Dermis blood vessel endothelial cell (primary cell): ENCODE measurements around the gene ALOX15B. TPM values are rescaled to one million over a fixed set of nuclear protein-coding genes. Genes with fewer than 3 reads are reported as not detected.

Experiments
- DNase-seq: peaks from one replicate; pipeline ENCODE4 v3.0.0; 2010
- total RNA-seq: library from RNA; depleted of rRNA; stranded (reverse); fragments of >200 nt; gene quantifications from 2 replicates; pipeline ENCODE4 v1.2.3, GENCODE V29; 2014

Gene ALOX15B
- total RNA-seq, 1 donor from 2014 or later: not detected

DNA sequence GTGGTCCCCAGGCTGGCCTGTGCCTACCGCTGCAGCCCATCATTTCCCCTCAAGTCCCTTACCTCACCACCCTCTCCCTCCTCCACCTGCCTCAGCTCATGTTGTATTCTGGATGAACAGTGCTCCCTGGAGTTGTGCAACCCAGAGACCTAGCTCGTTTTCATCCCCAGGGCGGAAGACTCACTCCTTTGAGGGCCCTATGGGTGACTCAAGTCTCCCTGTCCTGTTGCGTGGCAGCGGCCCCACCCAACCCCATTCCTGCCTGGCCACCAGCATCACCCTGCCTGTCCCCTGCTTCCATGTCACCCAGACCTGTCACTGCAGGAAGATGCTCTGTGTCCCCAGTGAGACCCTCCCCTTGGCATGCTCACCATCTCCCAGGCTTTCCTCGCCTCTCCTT, 45.4 kb downstream of the ALOX15B start:
- no peak for DNase-seq

DNA sequence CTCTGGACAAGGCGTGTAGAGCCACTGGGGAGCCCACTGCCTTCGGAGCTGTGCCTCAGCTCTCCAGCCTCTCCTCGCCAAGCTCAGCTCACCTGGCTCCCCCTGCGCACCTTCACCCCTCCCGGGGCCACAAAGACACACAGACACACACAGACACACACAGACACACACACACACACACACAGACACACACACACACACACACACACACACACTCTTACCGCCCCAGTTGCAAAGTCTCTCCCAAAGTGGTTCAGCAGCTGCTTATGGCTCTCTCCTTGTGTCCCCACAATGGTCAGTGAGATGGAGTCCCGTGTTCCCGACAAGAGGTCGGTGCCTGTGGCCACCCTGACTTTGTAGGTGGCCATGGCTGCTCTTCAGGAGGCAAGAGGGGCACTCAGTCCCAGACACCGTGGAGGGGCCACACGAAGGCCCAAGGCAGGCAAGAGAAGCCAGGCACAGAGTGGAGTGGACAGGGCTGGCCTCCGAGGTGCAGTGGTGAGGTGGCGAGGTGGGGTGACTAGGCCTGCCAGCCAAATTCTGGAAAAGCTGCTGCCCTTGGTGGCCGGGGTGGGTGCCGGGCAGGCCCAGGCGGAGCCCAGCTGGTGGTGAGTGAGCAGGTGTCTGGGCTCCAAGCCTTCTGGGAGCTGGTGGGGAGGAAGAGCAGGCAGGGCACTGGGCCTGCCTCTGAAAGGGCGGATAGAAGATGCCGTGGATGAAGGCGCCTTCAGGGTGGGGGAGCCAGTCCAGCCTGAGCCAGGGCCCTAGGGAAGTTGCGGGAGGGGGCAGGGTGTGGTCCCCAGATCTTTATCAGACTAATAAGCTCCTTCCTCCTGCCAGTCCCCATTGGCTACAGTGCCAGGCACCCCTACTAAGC, 48.5 kb downstream of the ALOX15B start, which contains the start of gene ALOX12B:
TSS of gene ALOX12B (minus strand) at position 642 of the 877 bp plus-strand sequence. CDS start at position 368, 274 bp downstream.
- no peak for DNase-seq

DNA sequence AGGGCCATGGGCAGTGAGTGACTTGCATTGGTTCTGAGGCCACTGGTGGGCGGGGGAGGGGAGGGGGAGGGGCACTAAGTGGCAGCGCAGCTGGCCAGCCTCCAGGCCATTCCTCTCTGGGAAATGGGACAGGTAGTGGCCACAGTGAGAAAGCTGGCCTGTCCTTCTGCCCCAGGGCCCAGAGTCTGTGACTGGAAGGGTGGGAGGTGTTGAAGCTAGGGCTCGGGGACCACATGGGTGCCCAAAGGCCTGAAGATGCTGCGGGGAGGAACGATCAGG, 49.0 kb downstream of the ALOX15B start:
- DNase-seq: no peak

DNA sequence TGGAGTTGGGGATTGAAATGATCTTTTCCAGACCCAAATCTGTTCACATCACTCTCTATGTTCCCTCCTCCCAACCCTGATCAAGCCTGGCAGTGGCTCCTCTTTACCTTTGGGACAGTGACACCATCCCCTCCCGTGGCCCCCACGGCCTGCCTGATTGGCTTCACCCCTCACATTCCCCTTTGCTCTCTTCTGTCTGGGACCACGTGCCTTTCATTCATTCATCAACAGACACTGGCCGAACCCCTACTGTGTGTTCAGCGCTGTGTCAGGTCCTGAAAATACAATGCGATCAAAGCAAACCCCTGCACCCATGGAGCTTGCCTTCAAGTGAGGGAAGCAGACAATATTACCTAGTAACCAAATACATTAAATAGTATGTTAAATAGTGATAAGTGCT, 50.9 kb downstream of the ALOX15B start:
- no peak for DNase-seq

DNA sequence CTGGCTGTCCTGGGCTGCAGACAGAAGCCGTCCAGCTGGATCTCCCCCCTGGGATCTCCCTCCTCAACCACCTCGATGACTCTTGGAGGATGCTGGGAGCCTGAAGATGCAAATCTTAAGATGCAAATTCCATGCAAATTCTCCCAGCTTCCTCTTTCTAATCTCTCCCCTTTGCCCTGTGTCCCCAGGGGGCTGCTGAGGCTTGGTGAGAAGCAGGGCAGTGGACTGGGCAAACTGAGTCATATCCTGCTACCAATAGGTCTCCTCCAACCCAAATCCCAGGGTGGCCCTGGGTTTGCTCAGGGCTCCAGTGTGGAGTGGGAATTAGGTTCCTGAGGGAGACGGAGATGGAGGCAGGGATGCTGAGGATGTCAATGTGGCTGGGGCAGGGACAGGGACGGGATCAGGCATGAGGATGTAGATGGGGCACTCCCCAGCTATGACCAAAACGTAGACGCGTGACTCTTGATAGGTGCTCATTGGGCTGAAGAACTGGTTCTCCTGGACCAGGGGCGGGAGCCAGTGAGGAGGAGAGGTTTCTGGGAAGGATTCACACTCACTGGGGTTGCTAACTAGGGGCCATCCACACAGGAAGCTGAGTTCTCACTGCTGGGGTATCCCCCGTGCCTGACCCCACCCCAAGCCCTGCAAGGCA, 52.3 kb downstream of the ALOX15B start:
- no peak for DNase-seq

DNA sequence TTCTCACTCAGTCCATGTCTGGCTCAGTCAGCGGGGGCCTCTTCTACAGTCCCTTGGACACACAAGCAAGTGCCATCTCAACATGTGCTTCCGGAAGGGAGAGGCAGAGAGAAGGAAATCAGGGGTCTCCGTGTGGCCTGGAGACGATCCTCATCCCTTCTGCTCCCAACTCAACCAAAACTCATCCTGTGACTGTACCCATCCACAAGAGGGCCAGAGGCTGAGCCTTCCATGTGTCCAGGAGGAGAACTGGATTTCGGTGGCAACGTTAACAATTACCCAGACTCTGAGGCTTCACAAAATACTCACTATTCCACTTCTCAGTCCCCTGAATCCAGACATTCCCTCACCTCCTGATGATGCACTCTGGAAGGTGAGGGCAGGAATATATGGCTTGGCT, 56.5 kb downstream of the ALOX15B start:
- DNase-seq: no peak

DNA sequence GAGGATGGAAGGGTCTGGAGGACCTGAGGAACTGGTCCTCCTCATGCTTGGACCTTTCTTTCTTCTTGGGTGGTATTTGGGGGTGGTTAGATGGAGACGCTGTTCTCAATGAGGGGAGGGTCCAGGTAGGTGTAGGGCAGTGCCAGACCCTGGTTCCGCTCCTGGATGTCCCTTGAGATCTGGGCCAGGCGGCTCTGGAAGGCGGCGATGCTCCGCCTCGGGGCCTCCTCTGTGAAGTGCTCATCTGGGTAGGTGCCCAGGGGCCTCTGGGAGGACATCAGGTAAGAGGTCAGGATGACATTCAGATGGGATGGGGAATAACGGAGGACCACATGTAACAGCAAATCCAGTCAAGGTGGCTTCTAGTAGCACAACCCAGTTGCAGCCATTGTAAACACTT, 57.7 kb downstream of the ALOX15B start:
- DNase-seq: no peak

Other genes with a start within 250 kb of the ALOX15B start
- 7.6 and 10.6 TPM in 2 replicates for gene KDM6B, start 204.8 kb upstream of the ALOX15B start, total RNA-seq
- gene TMEM88, start 184.0 kb upstream of the ALOX15B start, total RNA-seq: 50.9 and 111 TPM in 2 replicates
- gene NAA38, start 181.5 kb upstream of the ALOX15B start, total RNA-seq: 63.2 and 129 TPM in 2 replicates
- 15.1 and 17.9 TPM in 2 replicates for gene CYB5D1, start 181.1 kb upstream of the ALOX15B start, total RNA-seq
- gene CHD3, start 150.3 kb upstream of the ALOX15B start, total RNA-seq: 108 and 132 TPM in 2 replicates
- gene RNF227, start 122.8 kb upstream of the ALOX15B start, total RNA-seq: 1.6 and 3.1 TPM in 2 replicates
- gene KCNAB3, start 109.2 kb upstream of the ALOX15B start, total RNA-seq: 0.05 and 0.68 TPM in 2 replicates
- 46.1 and 67.5 TPM in 2 replicates for gene TRAPPC1, start 107.1 kb upstream of the ALOX15B start, total RNA-seq
- gene CNTROB, start 106.9 kb upstream of the ALOX15B start, total RNA-seq: 17.4 and 21.8 TPM in 2 replicates
- not detected in 2 replicates for gene GUCY2D, start 36.4 kb upstream of the ALOX15B start, total RNA-seq
- not detected in 2 replicates for gene ALOX12B, start 48.7 kb downstream of the ALOX15B start, total RNA-seq
- gene ALOXE3, start 79.5 kb downstream of the ALOX15B start, total RNA-seq: 0.05 TPM in 1 of 2 replicates, not detected in the other
- 0.09 TPM in 1 of 2 replicates, not detected in the other for gene HES7, start 85.0 kb downstream of the ALOX15B start, total RNA-seq
- 7.7 and 18.7 TPM in 2 replicates for gene PER1, start 113.3 kb downstream of the ALOX15B start, total RNA-seq
- 4.4 and 5.2 TPM in 2 replicates for gene VAMP2, start 123.9 kb downstream of the ALOX15B start, total RNA-seq
- gene TMEM107, start 137.3 kb downstream of the ALOX15B start, total RNA-seq: 13.0 and 17.5 TPM in 2 replicates
- 16.6 and 18.9 TPM in 2 replicates for gene BORCS6, start 151.1 kb downstream of the ALOX15B start, total RNA-seq
- gene AURKB, start 171.5 kb downstream of the ALOX15B start, total RNA-seq: 15.3 and 58.0 TPM in 2 replicates
- gene CTC1, start 209.0 kb downstream of the ALOX15B start, total RNA-seq: 8.2 and 9.0 TPM in 2 replicates
- gene PFAS, start 210.2 kb downstream of the ALOX15B start, total RNA-seq: 21.8 and 42.3 TPM in 2 replicates
- gene RANGRF, start 249.6 kb downstream of the ALOX15B start, total RNA-seq: 9.5 and 13.4 TPM in 2 replicates